GM12801 (cell line): Measurements from ENCODE around the gene GMNN.

ENCODE experiments used
- CTCF ChIP-seq: IDR thresholded peaks from one replicate; pipeline ENCODE4 v1.5.1; 2011; ENCODE audit warnings: control low read depth; ENCODE audit not compliant: insufficient read length; ENCODE audit errors: extremely low read depth

GMNN gene

GRCh38 chr6:24796616-24797290 lies 22.0 kb downstream of the GMNN start:
- no peak for TF ChIP-seq CTCF

- TF ChIP-seq CTCF = no peak
Observed at GRCh38 chr6:24797596-24798216, 23.0 kb downstream of the GMNN start.

- no peak for TF ChIP-seq CTCF
Observed at GRCh38 chr6:24798740-24799540, 24.2 kb downstream of the GMNN start, which contains the start of gene ARMH2. Gene ARMH2 (minus strand): TSS chr6:24798917. CDS start chr6:24798857, 60 bp downstream.

GRCh38 chr6:24799541-24799915 lies 24.8 kb downstream of the GMNN start:
- TF ChIP-seq CTCF = no peak

- no peak for TF ChIP-seq CTCF
Observed at GRCh38 chr6:24802271-24803059, 27.7 kb downstream of the GMNN start.

- TF ChIP-seq CTCF = no peak
Observed at GRCh38 chr6:24807584-24807983, 32.8 kb downstream of the GMNN start.

GRCh38 chr6:24809728-24810127 lies 35.0 kb downstream of the GMNN start:
- TF ChIP-seq CTCF = no peak
